Right lobe of liver (tissue), 4 donors: ENCODE results near the gene RPS6KL1.

ENCODE experiments used
- POLR2A ChIP-seq: fragments of 450-650 bp; IDR thresholded peaks from one replicate; pipeline ENCODE4 v1.6.1; 2017; ENCODE audit warnings: antibody characterized with exemption, mild to moderate bottlenecking
- TF ChIP-seq, protein P1 (sequence below), 4 donors: fragments of 200-600 bp in 3 of 4; fragments of 450-650 bp in 1 of 4; IDR thresholded peaks; one replicate each; pipeline versions ENCODE4 v1.5.1 to v1.8.0; 2016 to 2022; ENCODE audit warnings: antibody characterized with exemption in 4 of 4, mild to moderate bottlenecking in 2 of 4
- donor health status: DM: no; HTN: no; CAD: no.
- donor health status: DM: no; HTN: no; CAD: no.
- donor health status: DM: no; HTN: yes; CAD: no.

DNA sequence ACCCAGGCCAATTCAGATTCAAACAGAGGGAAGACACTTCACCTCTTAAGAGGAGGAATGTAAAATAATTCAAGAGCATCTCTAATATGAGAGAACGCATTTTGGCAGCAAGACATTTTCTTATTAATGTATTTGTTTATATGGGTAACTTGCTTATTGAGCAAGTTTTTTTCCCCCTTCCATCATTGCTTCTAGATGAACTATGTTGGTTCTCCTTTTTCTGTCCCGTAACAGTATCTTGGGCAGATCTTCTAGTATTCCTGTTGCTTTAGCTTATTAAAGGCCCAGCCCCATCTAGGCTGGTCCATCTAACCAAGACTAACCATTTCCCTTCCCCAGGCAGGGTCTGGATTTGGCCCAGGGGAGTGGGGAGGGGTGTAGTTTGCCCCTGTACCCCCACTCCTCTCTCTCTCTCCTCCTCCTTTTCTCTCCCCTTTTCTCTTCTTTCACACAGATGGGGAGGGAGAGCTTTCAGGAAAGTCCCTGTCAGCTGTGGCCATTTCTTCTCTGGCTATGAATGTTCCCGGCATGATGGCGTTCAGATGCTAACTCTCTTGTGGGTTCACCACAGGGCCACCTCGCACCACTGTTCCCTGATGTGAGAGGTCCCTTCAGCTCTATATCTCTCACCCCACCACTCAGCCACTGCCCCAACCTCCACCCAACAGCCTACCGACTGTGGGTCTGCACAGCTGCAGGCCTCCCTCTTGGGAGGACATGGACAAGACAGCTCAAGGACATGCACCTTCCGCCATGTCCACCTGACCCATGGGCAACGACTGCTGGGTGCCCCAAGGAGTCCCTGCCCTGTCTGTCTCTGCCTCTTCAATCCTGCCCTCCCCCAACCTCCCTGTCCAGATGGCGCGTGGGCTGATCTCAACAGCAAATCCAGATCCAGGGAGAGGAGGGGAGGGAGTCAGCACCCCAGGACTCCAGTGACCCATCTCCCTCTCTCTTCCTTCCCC lies 15.8 kb upstream of the RPS6KL1 start:
- TF ChIP-seq POLR2A: no peak
- TF ChIP-seq, protein P1, sequence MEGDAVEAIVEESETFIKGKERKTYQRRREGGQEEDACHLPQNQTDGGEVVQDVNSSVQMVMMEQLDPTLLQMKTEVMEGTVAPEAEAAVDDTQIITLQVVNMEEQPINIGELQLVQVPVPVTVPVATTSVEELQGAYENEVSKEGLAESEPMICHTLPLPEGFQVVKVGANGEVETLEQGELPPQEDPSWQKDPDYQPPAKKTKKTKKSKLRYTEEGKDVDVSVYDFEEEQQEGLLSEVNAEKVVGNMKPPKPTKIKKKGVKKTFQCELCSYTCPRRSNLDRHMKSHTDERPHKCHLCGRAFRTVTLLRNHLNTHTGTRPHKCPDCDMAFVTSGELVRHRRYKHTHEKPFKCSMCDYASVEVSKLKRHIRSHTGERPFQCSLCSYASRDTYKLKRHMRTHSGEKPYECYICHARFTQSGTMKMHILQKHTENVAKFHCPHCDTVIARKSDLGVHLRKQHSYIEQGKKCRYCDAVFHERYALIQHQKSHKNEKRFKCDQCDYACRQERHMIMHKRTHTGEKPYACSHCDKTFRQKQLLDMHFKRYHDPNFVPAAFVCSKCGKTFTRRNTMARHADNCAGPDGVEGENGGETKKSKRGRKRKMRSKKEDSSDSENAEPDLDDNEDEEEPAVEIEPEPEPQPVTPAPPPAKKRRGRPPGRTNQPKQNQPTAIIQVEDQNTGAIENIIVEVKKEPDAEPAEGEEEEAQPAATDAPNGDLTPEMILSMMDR (IDR thresholded peaks at IDR 0.05): no peak
